ENCODE results near the gene C3orf80.

C3orf80 gene

GRCh38 chr3:160220038-160220437 is 5.2 kb upstream of the C3orf80 start:
- no peak overlapping the region for H2AK5ac ChIP-seq (ENCODE audit: low read length, severe bottlenecking)
- H3K36me3 ChIP-seq (ENCODE audit: control insufficient read depth in 1 of 2, insufficient read depth in 2 of 2, low read depth in 1 of 2, low read length in 2 of 2), result no peaks in the 10 kb centered on the region
- no peak overlapping the region for H3K9ac ChIP-seq (ENCODE audit: low read length)
- H3K27me3 ChIP-seq (ENCODE audit: control insufficient read depth in 1 of 2, insufficient read depth in 1 of 2, low read length in 2 of 2), result peaks cover 10 to 62% of the 10 kb centered on the region in 2 experiments
- no peak overlapping the region for H2BK12ac ChIP-seq (ENCODE audit: low read length in 2 of 2)
- no peak overlapping the region for H3K4me2 ChIP-seq (ENCODE audit: low read length, poor library complexity, severe bottlenecking)
- no peaks in the 10 kb centered on the region for H3K79me1 ChIP-seq (replicated peaks; ENCODE audit: low read length, poor library complexity, severe bottlenecking)
- no peak overlapping the region for H3K27ac ChIP-seq (ENCODE audit: low read length, poor library complexity, severe bottlenecking)
- no peak for DNase-seq
- H2BK120ac ChIP-seq (ENCODE audit: low read depth, low read length), result no peak overlapping the region
- H2BK15ac ChIP-seq (ENCODE audit: low read depth, poor library complexity, severe bottlenecking), result no peak overlapping the region
- H3K4me1 ChIP-seq (ENCODE audit: control insufficient read depth, insufficient read depth, low read depth, low read length), result peaks cover 5% of the 10 kb centered on the region
- H3K23ac ChIP-seq (ENCODE audit: low read length in 2 of 2), result no peak overlapping the region
- 100% methylated on average over 2 of the region's 2 CpGs for WGBS
- no peaks in the 10 kb centered on the region for H3K9me3 ChIP-seq (ENCODE audit: control insufficient read depth, low read length)
- no peak overlapping the region for H2BK5ac ChIP-seq (ENCODE audit: low read depth, low read length, poor library complexity, severe bottlenecking)
- H3K4ac ChIP-seq (ENCODE audit: low read depth in 1 of 2, low read length in 2 of 2), result no peak overlapping the region
- H3K18ac ChIP-seq (ENCODE audit: low read depth in 1 of 2, low read length in 2 of 2), result no peak overlapping the region
- H3K4me3 ChIP-seq (ENCODE audit: insufficient read depth in 1 of 2, low read depth in 1 of 2, low read length in 2 of 2), result no peak overlapping the region
- no peak overlapping the region for H3K14ac ChIP-seq (ENCODE audit: low read length in 2 of 2)
- no peak overlapping the region for H2AFZ ChIP-seq (ENCODE audit: low read depth, low read length)
- no peak overlapping the region for H4K91ac ChIP-seq (ENCODE audit: low read length)
- no peak overlapping the region for H4K8ac ChIP-seq (ENCODE audit: low read length)

- Histone ChIP-seq H4K8ac (ENCODE audit: low read length) (no peak overlapping the region), H3K4me3 (ENCODE audit: insufficient read depth in 1 of 2, low read depth in 1 of 2, low read length in 2 of 2) (no peak overlapping the region), H3K18ac (ENCODE audit: low read depth in 1 of 2, low read length in 2 of 2) (no peak overlapping the region), H4K91ac (ENCODE audit: low read length) (no peak overlapping the region), H2AK5ac (ENCODE audit: low read length, severe bottlenecking) (no peak overlapping the region), H3K27me3 (ENCODE audit: control insufficient read depth in 1 of 2, insufficient read depth in 1 of 2, low read length in 2 of 2) (peaks cover 12 to 65% of the 10 kb centered on the region in 2 experiments), H2BK120ac (ENCODE audit: low read depth, low read length) (no peak overlapping the region), H3K36me3 (ENCODE audit: control insufficient read depth in 1 of 2, insufficient read depth in 2 of 2, low read depth in 1 of 2, low read length in 2 of 2) (no peaks in the 10 kb centered on the region), H2BK15ac (ENCODE audit: low read depth, poor library complexity, severe bottlenecking) (no peak overlapping the region), H3K23ac (ENCODE audit: low read length in 2 of 2) (no peak overlapping the region), H3K14ac (ENCODE audit: low read length in 2 of 2) (no peak overlapping the region), H2BK12ac (ENCODE audit: low read length in 2 of 2) (no peak overlapping the region), H2BK5ac (ENCODE audit: low read depth, low read length, poor library complexity, severe bottlenecking) (no peak overlapping the region), H3K27ac (ENCODE audit: low read length, poor library complexity, severe bottlenecking) (no peak overlapping the region), H3K79me1 (replicated peaks; ENCODE audit: low read length, poor library complexity, severe bottlenecking) (no peaks in the 10 kb centered on the region), H3K4me1 (ENCODE audit: control insufficient read depth, insufficient read depth, low read depth, low read length) (peaks cover 15% of the 10 kb centered on the region), H2AFZ (ENCODE audit: low read depth, low read length) (no peak overlapping the region), H3K9ac (ENCODE audit: low read length) (no peak overlapping the region), H3K4ac (ENCODE audit: low read depth in 1 of 2, low read length in 2 of 2) (no peak overlapping the region), H3K9me3 (ENCODE audit: control insufficient read depth, low read length) (no peaks in the 10 kb centered on the region), H3K4me2 (ENCODE audit: low read length, poor library complexity, severe bottlenecking) (no peak overlapping the region)
- DNase-seq, result no peak
- WGBS, result 86% methylated on average over 1 of the region's 2 CpGs
Observed at GRCh38 chr3:160221019-160221418, 4.2 kb upstream of the C3orf80 start.

- H2AFZ ChIP-seq (ENCODE audit: low read depth, low read length), result no peak overlapping the region
- H2BK15ac ChIP-seq (ENCODE audit: low read depth, poor library complexity, severe bottlenecking), result no peak overlapping the region
- H3K23ac ChIP-seq (ENCODE audit: low read length in 2 of 2), result peak overlapping the region in 1 of 2 experiments; percentile 72
- no peak overlapping the region for H4K91ac ChIP-seq (ENCODE audit: low read length)
- H3K18ac ChIP-seq (ENCODE audit: low read depth in 1 of 2, low read length in 2 of 2), result no peak overlapping the region
- H3K36me3 ChIP-seq (ENCODE audit: control insufficient read depth in 1 of 2, insufficient read depth in 2 of 2, low read depth in 1 of 2, low read length in 2 of 2), result no peaks in the 10 kb centered on the region
- peaks cover 22% of the 10 kb centered on the region for H3K4me1 ChIP-seq (ENCODE audit: control insufficient read depth, insufficient read depth, low read depth, low read length)
- no peak overlapping the region for H3K14ac ChIP-seq (ENCODE audit: low read length in 2 of 2)
- 29% methylated on average over 12 of the region's 12 CpGs for WGBS
- H2BK5ac ChIP-seq (ENCODE audit: low read depth, low read length, poor library complexity, severe bottlenecking), result no peak overlapping the region
- no peak for DNase-seq
- H3K9me3 ChIP-seq (ENCODE audit: control insufficient read depth, low read length), result no peaks in the 10 kb centered on the region
- no peak overlapping the region for H3K27ac ChIP-seq (ENCODE audit: low read length, poor library complexity, severe bottlenecking)
- H2AK5ac ChIP-seq (ENCODE audit: low read length, severe bottlenecking), result no peak overlapping the region
- peaks cover 22 to 55% of the 10 kb centered on the region in 2 experiments for H3K27me3 ChIP-seq (ENCODE audit: control insufficient read depth in 1 of 2, insufficient read depth in 1 of 2, low read length in 2 of 2)
- H2BK12ac ChIP-seq (ENCODE audit: low read length in 2 of 2), result no peak overlapping the region
- H3K4ac ChIP-seq (ENCODE audit: low read depth in 1 of 2, low read length in 2 of 2), result no peak overlapping the region
- no peak overlapping the region for H3K9ac ChIP-seq (ENCODE audit: low read length)
- H3K4me2 ChIP-seq (ENCODE audit: low read length, poor library complexity, severe bottlenecking), result no peak overlapping the region
- H4K8ac ChIP-seq (ENCODE audit: low read length), result no peak overlapping the region
- no peak overlapping the region for H2BK120ac ChIP-seq (ENCODE audit: low read depth, low read length)
- H3K4me3 ChIP-seq (ENCODE audit: insufficient read depth in 1 of 2, low read depth in 1 of 2, low read length in 2 of 2), result no peak overlapping the region
- no peaks in the 10 kb centered on the region for H3K79me1 ChIP-seq (replicated peaks; ENCODE audit: low read length, poor library complexity, severe bottlenecking)
Observed at GRCh38 chr3:160224256-160224655, 966 bp upstream of the C3orf80 start.

GRCh38 chr3:160224811-160225175 is 429 bp upstream of the C3orf80 start:
- Histone ChIP-seq H3K4ac (ENCODE audit: low read depth in 1 of 2, low read length in 2 of 2) (no peak overlapping the region), H3K9me3 (ENCODE audit: control insufficient read depth, low read length) (no peaks in the 10 kb centered on the region), H2BK5ac (ENCODE audit: low read depth, low read length, poor library complexity, severe bottlenecking) (no peak overlapping the region), H4K91ac (ENCODE audit: low read length) (no peak overlapping the region), H2BK15ac (ENCODE audit: low read depth, poor library complexity, severe bottlenecking) (peak overlapping the region; percentile 52), H3K4me2 (ENCODE audit: low read length, poor library complexity, severe bottlenecking) (peak overlapping the region; percentile 100), H3K4me3 (ENCODE audit: insufficient read depth in 1 of 2, low read depth in 1 of 2, low read length in 2 of 2) (peak overlapping the region; percentile 70 to 76), H3K27ac (ENCODE audit: low read length, poor library complexity, severe bottlenecking) (no peak overlapping the region), H2AK5ac (ENCODE audit: low read length, severe bottlenecking) (no peak overlapping the region), H2BK12ac (ENCODE audit: low read length in 2 of 2) (no peak overlapping the region), H4K8ac (ENCODE audit: low read length) (no peak overlapping the region), H3K23ac (ENCODE audit: low read length in 2 of 2) (no peak overlapping the region), H3K9ac (ENCODE audit: low read length) (peak overlapping the region; percentile 65), H3K4me1 (ENCODE audit: control insufficient read depth, insufficient read depth, low read depth, low read length) (peaks cover 22% of the 10 kb centered on the region), H3K79me1 (replicated peaks; ENCODE audit: low read length, poor library complexity, severe bottlenecking) (no peaks in the 10 kb centered on the region), H3K36me3 (ENCODE audit: control insufficient read depth in 1 of 2, insufficient read depth in 2 of 2, low read depth in 1 of 2, low read length in 2 of 2) (no peaks in the 10 kb centered on the region), H3K14ac (ENCODE audit: low read length in 2 of 2) (no peak overlapping the region), H2AFZ (ENCODE audit: low read depth, low read length) (no peak overlapping the region), H3K18ac (ENCODE audit: low read depth in 1 of 2, low read length in 2 of 2) (no peak overlapping the region), H3K27me3 (ENCODE audit: control insufficient read depth in 1 of 2, insufficient read depth in 1 of 2, low read length in 2 of 2) (peaks cover 22 to 50% of the 10 kb centered on the region in 2 experiments), H2BK120ac (ENCODE audit: low read depth, low read length) (no peak overlapping the region)
- DNase-seq, result no peak
- 7% methylated on average over 16 of the region's 16 CpGs for WGBS

Data from mesenchymal stem cell (in vitro differentiated cells and primary cell).